OCI-LY7 (cell line): ENCODE data around the gene SLC26A4.

Experiments used
- EZH2phosphoT487 ChIP-seq: fragments of 200-600 bp; sonication (generic); IDR thresholded peaks from 2 replicates; pipeline ENCODE4 v1.6.1; 2018; ENCODE audit warnings: low read depth, borderline replicate concordance, mild to moderate bottlenecking, mixed run types, antibody characterized with exemption, low read length, moderate library complexity, mixed read lengths
- TF ChIP-seq, protein P1 (sequence below): fragments of 200-600 bp; sonication (generic); conservative IDR thresholded peaks from 2 replicates; pipeline ENCODE4 v1.5.1; 2014; ENCODE audit warnings: mild to moderate bottlenecking, antibody characterized with exemption, low read length, moderate library complexity, mixed read lengths

DNA sequence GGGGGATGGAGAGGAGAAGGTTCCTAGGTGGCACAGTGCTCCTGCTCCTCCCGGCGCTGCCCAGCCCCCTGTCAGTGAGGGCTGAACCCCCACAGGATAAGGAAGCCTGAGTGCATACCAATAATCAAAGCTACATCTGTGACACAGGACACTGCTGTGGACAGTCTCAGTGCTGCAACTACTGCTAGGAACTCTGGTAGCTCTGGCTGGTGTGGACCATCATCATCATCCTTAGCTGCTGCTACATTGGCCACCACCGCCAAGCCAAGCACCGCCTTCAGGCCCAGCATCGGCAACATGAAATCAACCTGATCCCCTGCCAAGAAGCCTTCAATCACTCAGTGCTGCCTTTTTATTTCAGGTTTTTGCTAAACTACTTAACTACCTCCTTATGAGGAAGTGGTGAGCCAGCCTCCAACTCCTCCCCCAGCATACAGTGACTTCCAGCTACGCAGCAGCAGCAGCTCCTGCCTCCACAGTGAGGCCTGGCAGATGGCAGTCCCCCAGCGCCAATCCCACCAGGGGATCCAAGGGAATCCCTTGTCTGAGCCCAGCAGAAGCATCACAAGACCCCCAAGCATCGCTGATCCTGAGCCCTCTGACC lies 32.1 kb upstream of the SLC26A4 start:
- TF ChIP-seq, protein P1, sequence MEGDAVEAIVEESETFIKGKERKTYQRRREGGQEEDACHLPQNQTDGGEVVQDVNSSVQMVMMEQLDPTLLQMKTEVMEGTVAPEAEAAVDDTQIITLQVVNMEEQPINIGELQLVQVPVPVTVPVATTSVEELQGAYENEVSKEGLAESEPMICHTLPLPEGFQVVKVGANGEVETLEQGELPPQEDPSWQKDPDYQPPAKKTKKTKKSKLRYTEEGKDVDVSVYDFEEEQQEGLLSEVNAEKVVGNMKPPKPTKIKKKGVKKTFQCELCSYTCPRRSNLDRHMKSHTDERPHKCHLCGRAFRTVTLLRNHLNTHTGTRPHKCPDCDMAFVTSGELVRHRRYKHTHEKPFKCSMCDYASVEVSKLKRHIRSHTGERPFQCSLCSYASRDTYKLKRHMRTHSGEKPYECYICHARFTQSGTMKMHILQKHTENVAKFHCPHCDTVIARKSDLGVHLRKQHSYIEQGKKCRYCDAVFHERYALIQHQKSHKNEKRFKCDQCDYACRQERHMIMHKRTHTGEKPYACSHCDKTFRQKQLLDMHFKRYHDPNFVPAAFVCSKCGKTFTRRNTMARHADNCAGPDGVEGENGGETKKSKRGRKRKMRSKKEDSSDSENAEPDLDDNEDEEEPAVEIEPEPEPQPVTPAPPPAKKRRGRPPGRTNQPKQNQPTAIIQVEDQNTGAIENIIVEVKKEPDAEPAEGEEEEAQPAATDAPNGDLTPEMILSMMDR = no peak
- TF ChIP-seq EZH2phosphoT487 = no peak
